ENCODE measurements around the gene CACNG8.

GRCh38 chr19:53951436-53951835 lies 11.3 kb upstream of the CACNG8 start:
- no peak for TF ChIP-seq POLR2A (IDR thresholded peaks at IDR 0.05)
- no peak for TF ChIP-seq CTCF (IDR thresholded peaks at IDR 0.05)
